Tongue (tissue), 2 donors: ENCODE data around the gene IGIP. TPM values are rescaled to one million over a fixed set of nuclear protein-coding genes. Genes with fewer than 3 reads are reported as not detected.

Experiments used
- DNase-seq: peaks from one replicate; pipeline ENCODE4 v3.0.0-alpha.2; 2015
- total RNA-seq: library from RNA; depleted of rRNA; stranded (reverse); fragments of >200 nt; gene quantifications from one replicate; pipeline ENCODE4 v1.2.3, GENCODE V29; 2014

Gene IGIP
- total RNA-seq, 1 donor from 2014 or later: 9.4 TPM

GRCh38 chr5:140166911-140167310, 41.2 kb downstream of the IGIP start:
- no peak for DNase-seq

- no peak for DNase-seq
Measured at GRCh38 chr5:140168371-140168770, 42.6 kb downstream of the IGIP start.

GRCh38 chr5:140169410-140169809, 43.7 kb downstream of the IGIP start:
- no peak for DNase-seq

- DNase-seq: no peak
Measured at GRCh38 chr5:140172483-140172882, 46.7 kb downstream of the IGIP start.

GRCh38 chr5:140174014-140174413, 48.3 kb downstream of the IGIP start:
- no peak for DNase-seq

- peak; percentile 98 for DNase-seq
Measured at GRCh38 chr5:140174465-140175366, 49.0 kb downstream of the IGIP start, which contains the start of gene CYSTM1. Gene CYSTM1, plus strand, starts transcription at chr5:140175188. Its CDS starts 19,278 bp downstream, at chr5:140194466.

GRCh38 chr5:140175367-140176030, 49.8 kb downstream of the IGIP start:
- peak; percentile 73 for DNase-seq

GRCh38 chr5:140176031-140176387, 50.3 kb downstream of the IGIP start:
- DNase-seq: no peak

GRCh38 chr5:140178086-140178410, 52.3 kb downstream of the IGIP start:
- DNase-seq: no peak

- no peak for DNase-seq
Measured at GRCh38 chr5:140178482-140179116, 52.9 kb downstream of the IGIP start.

Other genes starting within 250 kb of the IGIP start
- 0.41 TPM for gene NRG2, start 82.6 kb upstream of the IGIP start, total RNA-seq
- 18.3 TPM for gene PURA, start 11.8 kb upstream of the IGIP start, total RNA-seq
- 8.3 TPM for gene CYSTM1, start 49.3 kb downstream of the IGIP start, total RNA-seq
- gene PFDN1, start 177.2 kb downstream of the IGIP start, total RNA-seq: 64.2 TPM
- gene HBEGF, start 220.7 kb downstream of the IGIP start, total RNA-seq: 18.6 TPM
- gene SLC4A9, start 234.3 kb downstream of the IGIP start, total RNA-seq: 1.6 TPM